A549 (cell line): ENCODE measurements around the gene SEC62. TPM values are rescaled to one million over a fixed set of nuclear protein-coding genes. Genes with fewer than 3 reads are reported as not detected.

Experiments used
- ATAC-seq, 2 experiments: fragments of 200-7000 bp in 1 of 2; fragments of >200 bp in 1 of 2; cut with Nextera tagmentation in 1 of 2; cut with Tn5 transposase in 1 of 2; 3 replicates each; pipeline versions ENCODE4 v1.8.0 to v1.9.1; 2018 to 2020; ENCODE audit warnings: mild to moderate bottlenecking in 1 of 2, moderate library complexity in 1 of 2
- CTCF ChIA-PET: fragments of 300-600 bp; sonication (Branson Sonifier 250); formaldehyde crosslinking; extraction: SDS; loops from one replicate; lab custom pipeline; 2021; ENCODE audit warnings: antibody characterized with exemption, inconsistent platforms; lab: Yijun Ruan, JAX
- POLR2A ChIA-PET: fragments of 350-600 bp; formaldehyde crosslinking; extraction: SDS; loops from one replicate; lab custom pipeline; 2021; ENCODE audit warnings: antibody characterized with exemption, inconsistent platforms; lab: Yijun Ruan, JAX
- DNase-seq, 2 experiments: peaks; one replicate each; pipeline versions ENCODE4 v3.0.0 to v3.0.0-alpha.2; 2011 to 2016; ENCODE audit warnings: low read depth in 1 of 2, low spot score in 1 of 2
- FAIRE-seq: peaks from 2 replicates; lab custom pipeline; 2011; peaks lifted over from hg19 to GRCh38; lab: Jason Lieb, UNC
- H3K27ac ChIP-seq, 2 experiments: fragments of >200 bp; sonication (Bioruptor Twin); formaldehyde crosslinking; 3 replicates each; pipeline ENCODE4 v1.5.1; 2016 to 2017
- H3K4me1 ChIP-seq: fragments of >200 bp; sonication (Bioruptor Twin); formaldehyde crosslinking; 3 replicates; pipeline ENCODE4 v1.6.1; 2016
- H3K4me2 ChIP-seq: fragments of >200 bp; sonication (Bioruptor Twin); formaldehyde crosslinking; 3 replicates; pipeline ENCODE4 v1.6.1; 2016
- H3K4me3 ChIP-seq: fragments of >200 bp; sonication (Bioruptor Twin); formaldehyde crosslinking; 3 replicates; pipeline ENCODE4 v1.5.1; 2016
- H3K9me3 ChIP-seq: fragments of >200 bp; sonication (Bioruptor Twin); formaldehyde crosslinking; 3 replicates; pipeline ENCODE4 v1.6.1; 2016
- ATOH8 ChIP-seq: fragments of 250-450 bp; sonication (Bioruptor Pico); IDR thresholded peaks from 2 replicates; pipeline ENCODE4 v1.5.0; 2020; ENCODE audit warnings: low read depth, mild to moderate bottlenecking, moderate library complexity
- CHD4 ChIP-seq: fragments of 200-600 bp; sonication (generic); IDR thresholded peaks from 2 replicates; pipeline ENCODE4 v1.6.1; 2016; ENCODE audit warnings: antibody characterized with exemption, mild to moderate bottlenecking, borderline replicate concordance
- EHMT2 ChIP-seq: fragments of 200-600 bp; sonication (generic); IDR thresholded peaks from 2 replicates; pipeline ENCODE4 v1.6.1; 2016; ENCODE audit warnings: antibody characterized with exemption, low read depth, mild to moderate bottlenecking, moderate library complexity
- ELK1 ChIP-seq: fragments of 150-350 bp; IDR thresholded peaks from 2 replicates; pipeline ENCODE4 v1.6.1; 2014; ENCODE audit warnings: low read depth, mild to moderate bottlenecking, low read length
- EP300 ChIP-seq, 2 experiments: fragments of >200 bp; sonication (Bioruptor Twin); formaldehyde crosslinking; IDR thresholded peaks; 2 replicates in 1 of 2; 3 replicates in 1 of 2; pipeline ENCODE4 v1.6.1; 2016 to 2017
- ESRRA ChIP-seq: fragments of 150-350 bp; IDR thresholded peaks from 2 replicates; pipeline ENCODE4 v1.6.1; 2014; ENCODE audit warnings: mild to moderate bottlenecking, low read length, borderline replicate concordance
- FOSB ChIP-seq: fragments of 250-450 bp; sonication (Bioruptor Pico); IDR thresholded peaks from 2 replicates; pipeline ENCODE4 v1.5.0; 2020; ENCODE audit warnings: mild to moderate bottlenecking, moderate library complexity
- FOXS1 ChIP-seq: fragments of 250-450 bp; sonication (Bioruptor Pico); IDR thresholded peaks from 2 replicates; pipeline ENCODE4 v1.5.0; 2020; ENCODE audit warnings: mild to moderate bottlenecking, moderate library complexity
- JUN ChIP-seq, 2 experiments: fragments of >200 bp; sonication (Bioruptor Twin); formaldehyde crosslinking; IDR thresholded peaks; 2 replicates in 1 of 2; 3 replicates in 1 of 2; pipeline ENCODE4 v1.6.1; 2016 to 2017
- KDM1A ChIP-seq: fragments of 200-600 bp; sonication (generic); IDR thresholded peaks from 2 replicates; pipeline ENCODE4 v1.6.1; 2016; ENCODE audit warnings: low read depth, mild to moderate bottlenecking
- KDM5A ChIP-seq: fragments of 200-600 bp; sonication (generic); IDR thresholded peaks from 2 replicates; pipeline ENCODE4 v1.6.1; 2016; ENCODE audit warnings: antibody characterized with exemption, mild to moderate bottlenecking
- NR3C1 ChIP-seq: fragments of >200 bp; sonication (Bioruptor Twin); formaldehyde crosslinking; IDR thresholded peaks from 3 replicates; pipeline ENCODE4 v1.6.1; 2017
- PHF8 ChIP-seq: fragments of 200-600 bp; sonication (generic); IDR thresholded peaks from 2 replicates; pipeline ENCODE4 v1.6.1; 2016; ENCODE audit warnings: low read depth, mild to moderate bottlenecking, antibody characterized with exemption, moderate library complexity, borderline replicate concordance
- POLR2A ChIP-seq: IDR thresholded peaks from 2 replicates; pipeline ENCODE4 v1.6.1; 2012; ENCODE audit warnings: mild to moderate bottlenecking, low read length
- RFX5 ChIP-seq: fragments of 450-650 bp; IDR thresholded peaks from 2 replicates; pipeline ENCODE4 v1.7.1; 2014; ENCODE audit warnings: antibody characterized with exemption, mild to moderate bottlenecking, moderate library complexity
- RNF2 ChIP-seq: fragments of 200-600 bp; sonication (generic); IDR thresholded peaks from 2 replicates; pipeline ENCODE4 v1.6.1; 2016; ENCODE audit warnings: low read depth, mild to moderate bottlenecking, antibody characterized with exemption, moderate library complexity, borderline replicate concordance
- SMC3 ChIP-seq: fragments of >200 bp; sonication (Bioruptor Twin); formaldehyde crosslinking; IDR thresholded peaks from 3 replicates; pipeline ENCODE4 v1.6.1; 2018; ENCODE audit warnings: inconsistent platforms
- SREBF2 ChIP-seq: fragments of 450-650 bp; IDR thresholded peaks from 2 replicates; pipeline ENCODE4 v1.6.1; 2014; ENCODE audit warnings: mild to moderate bottlenecking, moderate library complexity
- ZFP36 ChIP-seq: fragments of 450-650 bp; IDR thresholded peaks from 2 replicates; pipeline ENCODE4 v1.6.1; 2014; ENCODE audit warnings: borderline replicate concordance; ENCODE audit not compliant: partially characterized antibody
- WGBS: methylation state at CpG from one replicate; pipeline ENCODE4 v1.1.6; 2017; ENCODE audit errors: missing lambda C conversion rate; 5-methylcytosine and 5-hydroxymethylcytosine counted together
- polyA plus RNA-seq, 4 experiments: library from polyadenylated mRNA; depleted of rRNA in 3 of 4; stranded (reverse); fragments of >200 nt; fragmentation: RNase III in 1 of 4; extraction: RNeasy Plus Mini Kit Qiagen cat#74134 plus additional on column Dnase treatment in 1 of 4; gene quantifications; 2 replicates in 3 of 4; 3 replicates in 1 of 4; pipeline ENCODE4 v1.2.3, GENCODE V29; 2011 to 2017
- TF ChIP-seq, protein P1 (sequence below): fragments of >200 bp; sonication (Bioruptor Twin); formaldehyde crosslinking; IDR thresholded peaks from 3 replicates; pipeline ENCODE4 v1.6.1; 2016
- TF ChIP-seq, protein P2 (sequence below): IDR thresholded peaks from 2 replicates; pipeline ENCODE4 v1.6.1; 2012; ENCODE audit warnings: low read depth, borderline replicate concordance

The SEC62 gene
- polyA plus RNA-seq, 2 of the 4 experiments (the other 2 are of a cell fraction) = 84.5 to 107 TPM

DNA sequence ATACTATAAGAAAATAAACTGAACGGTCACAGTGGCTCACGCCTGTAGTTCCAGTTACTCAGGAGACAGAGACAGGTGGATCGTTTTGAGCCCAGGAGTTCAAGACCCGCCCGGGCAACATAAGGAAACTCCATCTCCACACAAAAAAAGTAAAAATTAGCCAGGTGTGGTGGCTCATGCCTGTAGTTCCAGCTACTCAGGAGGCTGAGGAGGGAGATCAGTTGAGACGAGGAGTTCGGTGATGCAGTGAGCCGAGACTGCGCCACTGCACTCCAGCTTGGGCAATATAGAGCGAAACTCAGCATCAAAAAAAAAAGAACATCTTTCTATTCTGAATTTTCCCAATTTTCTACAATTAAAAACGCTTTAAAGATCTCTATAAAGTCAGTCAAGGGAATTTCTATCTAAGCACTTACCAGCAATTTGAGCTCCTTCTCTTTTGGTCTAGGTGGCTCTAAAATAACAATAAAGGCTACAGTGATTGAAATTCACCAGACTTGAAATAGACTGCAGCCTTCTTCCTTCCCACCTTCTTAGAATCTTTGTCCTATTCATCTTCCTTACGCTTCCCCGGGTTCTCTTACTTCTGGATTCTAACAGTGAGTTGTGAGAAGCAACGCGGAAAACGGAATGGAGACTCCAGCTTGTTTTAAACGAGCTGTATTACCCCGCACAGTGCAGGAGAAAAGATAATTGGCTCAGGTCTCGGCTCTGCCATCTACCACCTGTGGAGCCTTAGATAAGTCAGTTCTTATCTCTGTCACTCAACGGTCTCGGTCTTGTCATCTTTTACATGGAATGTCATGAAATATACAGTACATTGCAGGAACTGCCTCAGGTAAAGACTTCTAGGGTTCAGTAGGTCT lies 812 bp upstream of the SEC62 start:
- H3K4me1 ChIP-seq = peaks cover 17% of the 10 kb centered on the region
- ATAC-seq = peak in 1 of 2 experiments; percentile 11; a peak in 2 of 6 replicates
- WGBS = 72% methylated on average over 21 of the region's 21 CpGs
- peak overlapping the region; percentile 96 for H3K4me3 ChIP-seq
- no peak for FAIRE-seq
- peak overlapping the region; percentile 94 to 98 for H3K27ac ChIP-seq
- TF ChIP-seq POLR2A (no peak), CHD4 (no peak), ATOH8 (CRISPR knock-in tag) (no peak), JUN (IDR thresholded peaks at IDR 0.05) (no peak), EHMT2 (no peak), KDM1A (no peak), SREBF2 (no peak), ZFP36 (no peak), NR3C1 (no peak), FOSB (CRISPR knock-in tag) (no peak), SMC3 (no peak), FOXS1 (CRISPR knock-in tag) (no peak), RFX5 (no peak), RNF2 (no peak), ELK1 (no peak)
- H3K4me2 ChIP-seq = peak overlapping the region; percentile 97
- DNase-seq = peak in 1 of 2 experiments; percentile 8
- ChIA-PET POLR2A (interaction anchor here (0.5 to 2.4 kb wide), 5 partner anchors 12 to 201 kb away, joined by 3 to 12 read pairs (median 3); partner anchors contain the start of gene TERC), CTCF (interaction anchor here (0.6 to 3.5 kb wide), 8 partner anchors 11 to 318 kb away, joined by 3 to 10 read pairs (median 4); no protein-coding TSS in a partner anchor)
- no peaks in the 10 kb centered on the region for H3K9me3 ChIP-seq

DNA sequence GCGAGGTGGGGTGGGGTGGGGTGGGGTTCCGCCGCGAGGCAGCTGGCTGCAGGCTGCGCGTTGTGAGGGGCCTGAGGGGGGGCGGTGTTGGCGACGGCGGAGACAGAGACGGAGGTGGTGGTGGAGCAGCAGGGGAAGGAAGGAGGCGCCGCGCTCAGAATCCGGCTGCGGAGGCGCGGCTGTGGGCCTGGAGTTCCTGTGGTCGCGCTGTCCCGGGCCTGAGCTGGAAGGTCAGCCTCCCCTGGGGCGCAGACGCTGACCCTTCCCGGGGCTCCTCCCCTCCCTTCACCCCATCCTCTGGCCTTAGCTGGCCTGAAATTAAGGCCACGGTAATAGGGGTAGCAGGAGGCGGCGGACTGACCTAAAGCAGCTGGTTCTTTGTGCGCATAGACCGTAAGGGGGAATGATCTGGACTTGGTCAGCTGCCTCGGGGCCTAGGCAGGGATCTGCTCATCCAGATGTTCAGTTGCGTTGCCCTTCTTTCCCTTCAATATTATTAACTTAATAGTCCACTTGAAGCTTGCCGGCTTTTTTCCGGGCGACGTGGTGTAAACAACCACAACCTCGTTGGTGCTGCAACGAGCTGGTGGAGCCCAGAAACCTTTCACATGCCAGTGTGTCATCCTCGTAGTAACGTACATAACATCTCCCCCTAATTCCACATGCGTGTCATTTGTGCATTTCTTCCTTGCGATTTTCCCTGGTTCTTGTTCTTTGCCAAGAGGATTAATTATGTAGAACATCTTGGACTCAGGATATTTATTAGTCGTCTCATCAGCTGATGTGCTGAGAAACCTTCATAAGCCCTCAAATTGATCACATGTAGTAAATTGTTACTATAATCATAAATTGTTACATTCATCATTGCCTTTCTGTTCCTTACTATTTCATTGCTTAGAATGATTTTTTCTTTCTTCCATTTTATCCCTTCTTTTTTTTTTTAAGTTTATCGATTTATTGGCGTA lies 626 bp downstream of the SEC62 start:
- peaks cover 17% of the 10 kb centered on the region for H3K4me1 ChIP-seq
- peak; percentile 63; the same call in 1 of the 2 replicates for TF ChIP-seq KDM5A
- peak in 1 of 2 experiments; percentile 22; a peak in 1 of 5 replicates for TF ChIP-seq JUN (IDR thresholded peaks at IDR 0.05)
- TF ChIP-seq, protein P1, sequence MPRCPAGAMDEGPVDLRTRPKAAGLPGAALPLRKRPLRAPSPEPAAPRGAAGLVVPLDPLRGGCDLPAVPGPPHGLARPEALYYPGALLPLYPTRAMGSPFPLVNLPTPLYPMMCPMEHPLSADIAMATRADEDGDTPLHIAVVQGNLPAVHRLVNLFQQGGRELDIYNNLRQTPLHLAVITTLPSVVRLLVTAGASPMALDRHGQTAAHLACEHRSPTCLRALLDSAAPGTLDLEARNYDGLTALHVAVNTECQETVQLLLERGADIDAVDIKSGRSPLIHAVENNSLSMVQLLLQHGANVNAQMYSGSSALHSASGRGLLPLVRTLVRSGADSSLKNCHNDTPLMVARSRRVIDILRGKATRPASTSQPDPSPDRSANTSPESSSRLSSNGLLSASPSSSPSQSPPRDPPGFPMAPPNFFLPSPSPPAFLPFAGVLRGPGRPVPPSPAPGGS = 0 out of 3 replicates have a peak, but pooled peaks have one; percentile 2
- no peak for TF ChIP-seq ESRRA
- peak; percentile 36 for TF ChIP-seq PHF8
- TF ChIP-seq, protein P2, sequence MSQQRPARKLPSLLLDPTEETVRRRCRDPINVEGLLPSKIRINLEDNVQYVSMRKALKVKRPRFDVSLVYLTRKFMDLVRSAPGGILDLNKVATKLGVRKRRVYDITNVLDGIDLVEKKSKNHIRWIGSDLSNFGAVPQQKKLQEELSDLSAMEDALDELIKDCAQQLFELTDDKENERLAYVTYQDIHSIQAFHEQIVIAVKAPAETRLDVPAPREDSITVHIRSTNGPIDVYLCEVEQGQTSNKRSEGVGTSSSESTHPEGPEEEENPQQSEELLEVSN = no peak
- no peak for TF ChIP-seq EP300 (IDR thresholded peaks at IDR 0.05)
- no peaks in the 10 kb centered on the region for H3K9me3 ChIP-seq
- DNase-seq = peak; percentile 24 to 33
- no peak for FAIRE-seq
- H3K4me3 ChIP-seq = peak overlapping the region; percentile 96
- peak; percentile 76 to 83 for ATAC-seq
- ChIA-PET POLR2A (interaction anchor here (0.6 to 2.4 kb wide), 5 partner anchors 11 to 203 kb away, joined by 3 to 12 read pairs (median 4); partner anchors contain the start of gene TERC), CTCF (interaction anchor here (1.2 to 3.5 kb wide), 4 partner anchors 10 to 205 kb away, joined by 3 to 10 read pairs (median 5); no protein-coding TSS in a partner anchor)
- H3K4me2 ChIP-seq = peak overlapping the region; percentile 97
- 6% methylated on average over 37 of the region's 44 CpGs for WGBS
- peak overlapping the region; percentile 94 to 98 for H3K27ac ChIP-seq
